ENCODE results near the gene ATP6V0A1.

DNA sequence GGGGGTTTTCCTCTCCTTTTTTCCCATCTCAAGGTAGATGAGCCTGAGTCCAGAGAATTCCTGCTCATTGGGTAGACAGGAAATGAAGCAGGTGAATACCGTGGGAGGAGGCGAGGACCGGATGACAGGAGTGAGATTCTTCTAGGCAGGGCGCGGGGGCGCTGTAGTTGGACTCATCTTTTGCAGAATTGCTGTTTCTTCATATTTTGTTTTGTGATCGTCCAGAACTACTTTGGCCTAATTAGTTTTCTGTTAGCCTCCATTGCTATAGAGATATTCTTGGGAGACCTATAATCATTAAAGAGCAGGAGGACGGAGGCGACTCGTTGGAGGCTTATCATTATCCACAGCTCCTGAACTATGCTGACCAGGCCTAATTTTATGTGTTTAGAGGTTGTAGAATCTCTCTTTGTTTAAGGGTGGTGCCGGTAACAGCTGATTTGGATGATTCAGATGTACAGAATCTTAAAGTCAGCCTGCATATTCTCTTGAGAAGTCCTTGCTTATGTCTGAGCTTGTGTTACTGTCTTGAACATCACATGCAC is 650 bp downstream of the ATP6V0A1 start:
- TF ChIP-seq, protein P1, sequence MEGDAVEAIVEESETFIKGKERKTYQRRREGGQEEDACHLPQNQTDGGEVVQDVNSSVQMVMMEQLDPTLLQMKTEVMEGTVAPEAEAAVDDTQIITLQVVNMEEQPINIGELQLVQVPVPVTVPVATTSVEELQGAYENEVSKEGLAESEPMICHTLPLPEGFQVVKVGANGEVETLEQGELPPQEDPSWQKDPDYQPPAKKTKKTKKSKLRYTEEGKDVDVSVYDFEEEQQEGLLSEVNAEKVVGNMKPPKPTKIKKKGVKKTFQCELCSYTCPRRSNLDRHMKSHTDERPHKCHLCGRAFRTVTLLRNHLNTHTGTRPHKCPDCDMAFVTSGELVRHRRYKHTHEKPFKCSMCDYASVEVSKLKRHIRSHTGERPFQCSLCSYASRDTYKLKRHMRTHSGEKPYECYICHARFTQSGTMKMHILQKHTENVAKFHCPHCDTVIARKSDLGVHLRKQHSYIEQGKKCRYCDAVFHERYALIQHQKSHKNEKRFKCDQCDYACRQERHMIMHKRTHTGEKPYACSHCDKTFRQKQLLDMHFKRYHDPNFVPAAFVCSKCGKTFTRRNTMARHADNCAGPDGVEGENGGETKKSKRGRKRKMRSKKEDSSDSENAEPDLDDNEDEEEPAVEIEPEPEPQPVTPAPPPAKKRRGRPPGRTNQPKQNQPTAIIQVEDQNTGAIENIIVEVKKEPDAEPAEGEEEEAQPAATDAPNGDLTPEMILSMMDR (IDR thresholded peaks at IDR 0.05): peak; percentile 84
- TF ChIP-seq ZFX (IDR thresholded peaks at IDR 0.05; ENCODE audit: borderline replicate concordance): no peak

All from 22Rv1 (cell line).